ENCODE measurements around the gene HSPB7.

- peak; percentile 85 to 98 (median 94) for TF ChIP-seq CTCF (IDR thresholded peaks at IDR 0.05)
- TF ChIP-seq POLR2A (IDR thresholded peaks at IDR 0.05), result no peak
Measured at GRCh38 chr1:16055613-16056520, 38.0 kb upstream of the HSPB7 start.

All from esophagus squamous epithelium (tissue), 4 donors.